Right ventricle myocardium superior (tissue), 1 donor: ENCODE results near the gene RNLS. TPM values are rescaled to one million over a fixed set of nuclear protein-coding genes. Genes with fewer than 3 reads are reported as not detected.
A peak's percentile ranks its signal among the peaks of the same experiment; 100 is the strongest.

Experiments
- ATAC-seq: fragments of 200-7000 bp; cut with Tn5 transposase; one replicate; pipeline ENCODE4 v1.9.1; 2020; ENCODE audit warnings: mild to moderate bottlenecking; ENCODE audit not compliant: poor library complexity
- DNase-seq: peaks from one replicate; pipeline ENCODE4 v3.0.0-alpha.2; 2020
- intact Hi-C: fragments of 100-400 bp; cut with DNase I; formaldehyde crosslinking; loops from one replicate; pipeline ENCODE4 v1.11.2; 2022
- total RNA-seq: library from RNA; stranded (reverse); fragmentation: NEBNext Ultra II Directional; extraction: Animal tissue kit (Norgen Biotek cat#: 25700); gene quantifications from one replicate; pipeline ENCODE4 v1.2.1, GENCODE V29; 2021
- donor health status: DM: no; HTN: yes; CAD: no; lungs with severe emphysema.

The RNLS gene
- total RNA-seq, 1 donor from 2014 or later: 22.5 TPM

GRCh38 chr10:88417387-88418030, 165.6 kb downstream of the RNLS start:
- ATAC-seq: no peak
- intact Hi-C loops: no loop called here

GRCh38 chr10:88416801-88417200, 166.3 kb downstream of the RNLS start:
- DNase-seq (no peak), ATAC-seq (no peak)
- intact Hi-C loops: no loop called here

More at GRCh38 chr10:88417387-88418030, 165.6 kb downstream of the RNLS start:
- no peak for DNase-seq

- ATAC-seq: peak; percentile 84
- no peak for DNase-seq
- intact Hi-C loops: no loop called here
These were observed 167.5 kb downstream of the RNLS start for GRCh38 chr10:88415533-88416130.

GRCh38 chr10:88413412-88413811, 169.7 kb downstream of the RNLS start:
- DNase-seq (no peak), ATAC-seq (no peak)
- intact Hi-C loops: no loop called here

- intact Hi-C loops: no loop called here
- ATAC-seq (no peak), DNase-seq (no peak)
These were observed 171.3 kb downstream of the RNLS start for GRCh38 chr10:88411772-88412349.

GRCh38 chr10:88409824-88410223, 173.3 kb downstream of the RNLS start:
- intact Hi-C loops: loop anchor here (10.0 kb wide), 1 partner anchor 135 kb away; no protein-coding TSS in a partner anchor
- ATAC-seq (no peak), DNase-seq (no peak)

- ATAC-seq (no peak), DNase-seq (no peak)
- intact Hi-C loops: loop anchor here (10.0 kb wide), 1 partner anchor 136 kb away; no protein-coding TSS in a partner anchor
These were observed 173.9 kb downstream of the RNLS start for GRCh38 chr10:88409236-88409635.

GRCh38 chr10:88408096-88408495, 175.0 kb downstream of the RNLS start:
- intact Hi-C loops: loop anchor here (10.0 kb wide), 1 partner anchor 137 kb away; no protein-coding TSS in a partner anchor
- no peak for DNase-seq
- ATAC-seq: no peak

GRCh38 chr10:88404133-88404532, 179.0 kb downstream of the RNLS start:
- intact Hi-C loops: loop anchor here (10.0 kb wide), 1 partner anchor 141 kb away; no protein-coding TSS in a partner anchor
- no peak for DNase-seq

GRCh38 chr10:88401671-88402347, 181.3 kb downstream of the RNLS start:
- DNase-seq: no peak
- ATAC-seq: no peak
- intact Hi-C loops: loop anchor here (10.0 kb wide), 1 partner anchor 143 kb away; no protein-coding TSS in a partner anchor

More at GRCh38 chr10:88404133-88404532, 179.0 kb downstream of the RNLS start:
- ATAC-seq: no peak

- DNase-seq (no peak), ATAC-seq (no peak)
- intact Hi-C loops: no loop called here
These were observed 183.9 kb downstream of the RNLS start for GRCh38 chr10:88399240-88399639.

- no peak for DNase-seq
- intact Hi-C loops: no loop called here
These were observed 187.4 kb downstream of the RNLS start for GRCh38 chr10:88395677-88396076.

GRCh38 chr10:88392222-88392621, 190.9 kb downstream of the RNLS start:
- intact Hi-C loops: no loop called here
- DNase-seq (no peak), ATAC-seq (no peak)

More at GRCh38 chr10:88395677-88396076, 187.4 kb downstream of the RNLS start:
- no peak for ATAC-seq

GRCh38 chr10:88390041-88390440, 193.1 kb downstream of the RNLS start:
- no peak for ATAC-seq
- intact Hi-C loops: no loop called here

GRCh38 chr10:88389456-88389855, 193.7 kb downstream of the RNLS start:
- ATAC-seq (peak; percentile 62), DNase-seq (no peak)
- intact Hi-C loops: loop anchor here (5.0 to 10.0 kb wide), 2 partner anchors 145 to 527 kb away; partner anchors contain the start of genes KLLN and PTEN

More at GRCh38 chr10:88390041-88390440, 193.1 kb downstream of the RNLS start:
- DNase-seq: no peak

GRCh38 chr10:88388324-88388723, 194.8 kb downstream of the RNLS start:
- DNase-seq (no peak), ATAC-seq (no peak)
- intact Hi-C loops: loop anchor here (5.0 to 10.0 kb wide), 2 partner anchors 144 to 526 kb away; partner anchors contain the start of genes KLLN and PTEN

- no peak for DNase-seq
- intact Hi-C loops: loop anchor here (5.0 to 10.0 kb wide), 2 partner anchors 142 to 525 kb away; partner anchors contain the start of genes KLLN and PTEN
- ATAC-seq: peak; percentile 88
These were observed 196.0 kb downstream of the RNLS start for GRCh38 chr10:88386821-88387773.
